Measurements from ENCODE around the gene PKIG.

The PKIG gene

DNA sequence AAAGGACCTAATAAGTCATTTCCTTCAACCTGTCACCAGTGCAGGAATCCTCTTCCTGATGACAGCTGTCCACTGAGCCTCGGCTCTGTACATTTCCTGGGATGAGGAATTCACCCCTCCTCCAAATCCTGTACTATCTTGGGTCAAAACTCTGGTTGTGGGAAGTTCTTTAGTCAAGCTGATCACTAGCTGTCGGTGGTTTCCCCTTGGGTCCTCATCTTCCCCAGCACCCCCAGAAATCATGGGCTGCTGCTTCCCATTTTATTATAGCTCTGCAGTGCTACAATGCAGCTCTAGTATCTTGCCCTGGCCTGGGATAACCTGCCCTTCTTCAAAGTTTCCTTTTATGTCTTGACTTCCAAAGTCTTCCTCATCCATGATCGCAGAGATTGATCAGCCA is 83.7 kb downstream of the PKIG start:
- TF ChIP-seq, protein P1, sequence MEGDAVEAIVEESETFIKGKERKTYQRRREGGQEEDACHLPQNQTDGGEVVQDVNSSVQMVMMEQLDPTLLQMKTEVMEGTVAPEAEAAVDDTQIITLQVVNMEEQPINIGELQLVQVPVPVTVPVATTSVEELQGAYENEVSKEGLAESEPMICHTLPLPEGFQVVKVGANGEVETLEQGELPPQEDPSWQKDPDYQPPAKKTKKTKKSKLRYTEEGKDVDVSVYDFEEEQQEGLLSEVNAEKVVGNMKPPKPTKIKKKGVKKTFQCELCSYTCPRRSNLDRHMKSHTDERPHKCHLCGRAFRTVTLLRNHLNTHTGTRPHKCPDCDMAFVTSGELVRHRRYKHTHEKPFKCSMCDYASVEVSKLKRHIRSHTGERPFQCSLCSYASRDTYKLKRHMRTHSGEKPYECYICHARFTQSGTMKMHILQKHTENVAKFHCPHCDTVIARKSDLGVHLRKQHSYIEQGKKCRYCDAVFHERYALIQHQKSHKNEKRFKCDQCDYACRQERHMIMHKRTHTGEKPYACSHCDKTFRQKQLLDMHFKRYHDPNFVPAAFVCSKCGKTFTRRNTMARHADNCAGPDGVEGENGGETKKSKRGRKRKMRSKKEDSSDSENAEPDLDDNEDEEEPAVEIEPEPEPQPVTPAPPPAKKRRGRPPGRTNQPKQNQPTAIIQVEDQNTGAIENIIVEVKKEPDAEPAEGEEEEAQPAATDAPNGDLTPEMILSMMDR (IDR thresholded peaks at IDR 0.05; ENCODE audit: low read length, missing control alignments) = no peak
- H3K4me3 ChIP-seq (replicated peaks; ENCODE audit: low read depth, low read length) = no peak overlapping the region
- no peak for DNase-seq (ENCODE audit: low read depth)

All from fibroblast of pulmonary artery (primary cell).